Measurements from ENCODE around the gene USP43.

The USP43 gene

GRCh38 chr17:9703781-9704082 lies 58.4 kb downstream of the USP43 start:
- DNase-seq (ENCODE audit: low spot score): no peak

- no peak for DNase-seq (ENCODE audit: low spot score)
Observed at GRCh38 chr17:9705745-9706144, 60.4 kb downstream of the USP43 start.

- no peak for DNase-seq (ENCODE audit: low spot score)
Observed at GRCh38 chr17:9707948-9708347, 62.6 kb downstream of the USP43 start.

GRCh38 chr17:9714801-9715200 lies 69.5 kb downstream of the USP43 start:
- DNase-seq (ENCODE audit: low spot score): no peak

GRCh38 chr17:9715503-9716016 lies 70.2 kb downstream of the USP43 start:
- no peak for DNase-seq (ENCODE audit: low spot score)

- DNase-seq (ENCODE audit: low spot score): no peak
Observed at GRCh38 chr17:9725575-9725974, 80.3 kb downstream of the USP43 start.

GRCh38 chr17:9726291-9726690 lies 81.0 kb downstream of the USP43 start:
- DNase-seq (ENCODE audit: low spot score): no peak

GRCh38 chr17:9728005-9728404 lies 82.7 kb downstream of the USP43 start:
- no peak for DNase-seq (ENCODE audit: low spot score)

GRCh38 chr17:9728564-9728963 lies 83.2 kb downstream of the USP43 start:
- DNase-seq (ENCODE audit: low spot score): no peak

GRCh38 chr17:9729034-9729650 lies 83.8 kb downstream of the USP43 start:
- DNase-seq (ENCODE audit: low spot score): peak; percentile 54

GRCh38 chr17:9729735-9730420 lies 84.6 kb downstream of the USP43 start:
- DNase-seq (ENCODE audit: low spot score): no peak

GRCh38 chr17:9750524-9750923 lies 105.2 kb downstream of the USP43 start:
- DNase-seq (ENCODE audit: low spot score): no peak

GRCh38 chr17:9755083-9755482 lies 109.8 kb downstream of the USP43 start:
- no peak for DNase-seq (ENCODE audit: low spot score)

GRCh38 chr17:9760266-9760665 lies 114.9 kb downstream of the USP43 start:
- DNase-seq (ENCODE audit: low spot score): no peak

GRCh38 chr17:9763643-9764042 lies 118.3 kb downstream of the USP43 start:
- no peak for DNase-seq (ENCODE audit: low spot score)

GRCh38 chr17:9765322-9765721 lies 120.0 kb downstream of the USP43 start:
- no peak for DNase-seq (ENCODE audit: low spot score)

- DNase-seq (ENCODE audit: low spot score): no peak
Observed at GRCh38 chr17:9766970-9767369, 121.7 kb downstream of the USP43 start.

GRCh38 chr17:9767432-9767991 lies 122.2 kb downstream of the USP43 start:
- DNase-seq (ENCODE audit: low spot score): no peak

GRCh38 chr17:9768381-9768934 lies 123.1 kb downstream of the USP43 start:
- DNase-seq (ENCODE audit: low spot score): peak; percentile 23

- DNase-seq (ENCODE audit: low spot score): no peak
Observed at GRCh38 chr17:9769036-9769695, 123.8 kb downstream of the USP43 start.

GRCh38 chr17:9771465-9771864 lies 126.1 kb downstream of the USP43 start:
- no peak for DNase-seq (ENCODE audit: low spot score)

- no peak for DNase-seq (ENCODE audit: low spot score)
Observed at GRCh38 chr17:9772658-9773057, 127.3 kb downstream of the USP43 start.

- no peak for DNase-seq (ENCODE audit: low spot score)
Observed at GRCh38 chr17:9776911-9777310, 131.6 kb downstream of the USP43 start.

All from germinal center (tissue), 1 donor.